ENCODE results near the gene IGBP1.

IGBP1 gene

DNA sequence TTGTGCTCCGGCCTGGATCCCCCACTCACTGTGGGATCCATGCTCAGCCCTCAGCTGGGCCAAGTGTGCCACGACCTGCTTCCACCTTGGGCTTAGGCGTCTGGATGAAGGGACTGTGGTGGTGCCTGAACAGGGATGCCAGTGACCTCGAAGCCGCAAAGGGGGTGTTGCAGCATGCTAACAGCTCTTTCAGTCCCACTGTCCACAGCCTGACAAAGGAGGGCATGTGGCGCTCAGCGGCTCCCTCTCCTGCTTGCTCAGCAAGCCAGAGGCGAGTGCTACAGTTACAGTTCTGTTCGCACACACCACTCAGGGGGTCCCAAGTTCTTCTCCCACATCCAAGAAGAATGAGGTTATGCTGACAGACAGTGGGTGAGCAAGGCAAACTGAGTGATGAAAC is 5.2 kb upstream of the IGBP1 start:
- Histone ChIP-seq H3K4me1 (ENCODE audit: insufficient read depth, low read length) (no peaks in the 10 kb centered on the region), H3K4me3 (ENCODE audit: low read length) (no peak overlapping the region), H3K36me3 (ENCODE audit: insufficient read depth, low read length) (no peaks in the 10 kb centered on the region), H3K27me3 (ENCODE audit: insufficient read depth, low read length) (no peaks in the 10 kb centered on the region), H3K9me3 (ENCODE audit: low read length) (no peaks in the 10 kb centered on the region), H2AFZ (ENCODE audit: low read depth, low read length) (no peak overlapping the region)

DNA sequence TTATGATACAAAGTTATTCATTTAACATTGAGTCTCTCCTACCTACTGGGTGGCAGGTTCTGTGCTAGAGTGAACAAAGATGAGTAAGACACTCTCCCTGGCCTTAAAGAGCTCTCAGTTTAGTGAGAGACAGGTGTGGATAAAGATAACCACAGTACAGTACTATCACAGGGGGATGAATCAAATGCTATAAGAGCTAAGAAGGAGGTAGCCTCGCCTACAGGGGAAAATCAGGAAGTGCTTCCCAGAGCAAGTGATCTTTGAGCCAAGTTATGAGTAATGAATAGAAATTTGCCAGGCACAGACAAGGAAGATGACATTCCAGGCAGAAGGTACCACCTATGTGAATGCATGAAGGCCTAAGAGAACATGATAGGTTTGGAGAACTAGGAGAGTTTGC is 3.4 kb upstream of the IGBP1 start:
- Histone ChIP-seq H2AFZ (ENCODE audit: low read depth, low read length) (no peak overlapping the region), H3K4me1 (ENCODE audit: insufficient read depth, low read length) (no peaks in the 10 kb centered on the region), H3K4me3 (ENCODE audit: low read length) (no peak overlapping the region), H3K9me3 (ENCODE audit: low read length) (no peaks in the 10 kb centered on the region), H3K27me3 (ENCODE audit: insufficient read depth, low read length) (no peaks in the 10 kb centered on the region), H3K36me3 (ENCODE audit: insufficient read depth, low read length) (peaks cover 2% of the 10 kb centered on the region)

GRCh38 chrX:70132224-70132623 is 1.0 kb upstream of the IGBP1 start:
- Histone ChIP-seq H3K36me3 (ENCODE audit: insufficient read depth, low read length) (peaks cover 6% of the 10 kb centered on the region), H3K27me3 (ENCODE audit: insufficient read depth, low read length) (no peaks in the 10 kb centered on the region), H3K9me3 (ENCODE audit: low read length) (no peaks in the 10 kb centered on the region), H3K4me3 (ENCODE audit: low read length) (peak overlapping the region; percentile 74), H3K4me1 (ENCODE audit: insufficient read depth, low read length) (no peaks in the 10 kb centered on the region), H2AFZ (ENCODE audit: low read depth, low read length) (no peak overlapping the region)

DNA sequence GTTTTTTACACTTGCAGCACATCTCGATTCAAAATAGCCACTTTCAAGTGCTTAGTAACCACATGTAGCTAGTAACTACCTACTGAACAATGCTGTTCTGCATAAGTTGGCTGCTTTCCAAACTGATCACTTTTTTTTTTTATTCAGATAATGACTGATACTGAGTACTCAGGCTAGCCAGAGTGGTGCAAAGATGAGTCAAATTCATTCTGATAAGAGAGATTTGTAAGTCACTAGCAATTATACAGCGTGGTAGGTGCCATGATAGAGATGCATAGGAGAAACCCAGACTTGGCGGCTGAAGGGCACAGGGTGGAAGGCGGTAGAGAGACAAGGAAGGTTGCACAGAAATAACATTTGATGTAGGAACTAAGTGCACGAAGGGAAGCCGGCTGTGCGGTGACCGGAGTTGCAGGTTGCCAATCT is 357 bp upstream of the IGBP1 start:
- Histone ChIP-seq H3K9me3 (ENCODE audit: low read length) (no peaks in the 10 kb centered on the region), H3K4me3 (ENCODE audit: low read length) (peak overlapping the region; percentile 74), H3K36me3 (ENCODE audit: insufficient read depth, low read length) (peaks cover 6% of the 10 kb centered on the region), H2AFZ (ENCODE audit: low read depth, low read length) (no peak overlapping the region), H3K4me1 (ENCODE audit: insufficient read depth, low read length) (no peaks in the 10 kb centered on the region), H3K27me3 (ENCODE audit: insufficient read depth, low read length) (no peaks in the 10 kb centered on the region)

- peaks cover 6% of the 10 kb centered on the region for H3K36me3 ChIP-seq (ENCODE audit: insufficient read depth, low read length)
- peak overlapping the region; percentile 74 for H3K4me3 ChIP-seq (ENCODE audit: low read length)
- no peaks in the 10 kb centered on the region for H3K9me3 ChIP-seq (ENCODE audit: low read length)
- H3K4me1 ChIP-seq (ENCODE audit: insufficient read depth, low read length), result no peaks in the 10 kb centered on the region
- no peak overlapping the region for H2AFZ ChIP-seq (ENCODE audit: low read depth, low read length)
- no peaks in the 10 kb centered on the region for H3K27me3 ChIP-seq (ENCODE audit: insufficient read depth, low read length)
These were observed 850 bp downstream of the IGBP1 start for GRCh38 chrX:70134116-70134477.

DNA sequence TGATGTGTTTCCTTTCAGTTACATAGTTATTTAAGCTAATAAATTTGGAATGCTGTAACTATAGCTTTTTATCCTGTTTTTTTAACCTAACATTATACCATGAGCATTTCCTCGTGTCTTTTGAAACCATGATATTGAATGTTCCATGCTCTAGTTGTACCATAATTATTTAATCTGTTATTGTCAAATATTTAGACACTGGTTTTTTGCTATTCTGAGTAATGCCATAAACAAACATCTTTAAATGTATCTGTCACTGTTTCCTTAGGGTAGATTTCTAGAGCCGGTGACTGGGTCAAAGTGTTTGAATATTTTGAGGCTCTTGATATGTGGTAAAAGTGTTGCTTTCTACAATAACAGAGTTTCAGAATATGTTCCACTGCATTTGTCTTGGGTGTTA is 5.4 kb downstream of the IGBP1 start:
- H3K9me3 ChIP-seq (ENCODE audit: low read length), result no peaks in the 10 kb centered on the region

GRCh38 chrX:70139736-70140135 is 6.5 kb downstream of the IGBP1 start:
- no peaks in the 10 kb centered on the region for H3K9me3 ChIP-seq (ENCODE audit: low read length)
- no peaks in the 10 kb centered on the region for H3K4me1 ChIP-seq (ENCODE audit: insufficient read depth, low read length)
- no peak overlapping the region for H2AFZ ChIP-seq (ENCODE audit: low read depth, low read length)
- H3K36me3 ChIP-seq (ENCODE audit: insufficient read depth, low read length), result peaks cover 6% of the 10 kb centered on the region
- H3K4me3 ChIP-seq (ENCODE audit: low read length), result no peak overlapping the region
- no peaks in the 10 kb centered on the region for H3K27me3 ChIP-seq (ENCODE audit: insufficient read depth, low read length)

More for the DNA sequence above, 5.4 kb downstream of the IGBP1 start:
- no peaks in the 10 kb centered on the region for H3K27me3 ChIP-seq (ENCODE audit: insufficient read depth, low read length)
- H3K4me1 ChIP-seq (ENCODE audit: insufficient read depth, low read length), result no peaks in the 10 kb centered on the region
- peaks cover 6% of the 10 kb centered on the region for H3K36me3 ChIP-seq (ENCODE audit: insufficient read depth, low read length)
- H2AFZ ChIP-seq (ENCODE audit: low read depth, low read length), result no peak overlapping the region
- H3K4me3 ChIP-seq (ENCODE audit: low read length), result no peak overlapping the region

DNA sequence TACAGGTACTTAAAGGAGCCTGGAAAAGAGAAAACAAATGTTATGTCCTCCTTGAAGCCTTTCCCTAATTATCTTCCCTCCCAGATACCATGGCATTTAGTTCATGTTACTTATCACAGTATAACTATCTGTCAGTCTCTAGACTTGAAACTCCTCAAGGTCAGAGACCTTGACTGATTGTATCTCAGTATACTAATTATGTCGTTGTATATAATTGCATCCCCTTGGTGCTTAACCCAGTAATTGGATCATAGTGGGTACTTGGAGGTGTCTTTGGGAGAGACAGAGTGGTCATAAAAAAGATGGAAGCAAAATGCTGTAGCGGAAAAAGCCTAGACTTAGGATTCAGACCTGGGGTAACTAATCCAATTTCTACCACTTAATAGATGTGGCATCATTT is 8.1 kb downstream of the IGBP1 start:
- H3K36me3 ChIP-seq (ENCODE audit: insufficient read depth, low read length), result no peaks in the 10 kb centered on the region
- H3K9me3 ChIP-seq (ENCODE audit: low read length), result no peaks in the 10 kb centered on the region
- no peaks in the 10 kb centered on the region for H3K4me1 ChIP-seq (ENCODE audit: insufficient read depth, low read length)
- no peak overlapping the region for H3K4me3 ChIP-seq (ENCODE audit: low read length)
- H2AFZ ChIP-seq (ENCODE audit: low read depth, low read length), result no peak overlapping the region
- H3K27me3 ChIP-seq (ENCODE audit: insufficient read depth, low read length), result no peaks in the 10 kb centered on the region

- H3K4me1 ChIP-seq (ENCODE audit: insufficient read depth, low read length), result peaks cover 10% of the 10 kb centered on the region
- no peak overlapping the region for H3K4me3 ChIP-seq (ENCODE audit: low read length)
- no peaks in the 10 kb centered on the region for H3K27me3 ChIP-seq (ENCODE audit: insufficient read depth, low read length)
- no peak overlapping the region for H2AFZ ChIP-seq (ENCODE audit: low read depth, low read length)
- H3K9me3 ChIP-seq (ENCODE audit: low read length), result no peaks in the 10 kb centered on the region
- H3K36me3 ChIP-seq (ENCODE audit: insufficient read depth, low read length), result peaks cover 4% of the 10 kb centered on the region
These were observed 33.6 kb downstream of the IGBP1 start for GRCh38 chrX:70166601-70167590.

GRCh38 chrX:70168238-70169188 is 35.3 kb downstream of the IGBP1 start:
- peaks cover 22% of the 10 kb centered on the region for H3K4me1 ChIP-seq (ENCODE audit: insufficient read depth, low read length)
- H3K4me3 ChIP-seq (ENCODE audit: low read length), result peak overlapping the region; percentile 41
- no peak overlapping the region for H2AFZ ChIP-seq (ENCODE audit: low read depth, low read length)
- peaks cover 4% of the 10 kb centered on the region for H3K36me3 ChIP-seq (ENCODE audit: insufficient read depth, low read length)
- H3K9me3 ChIP-seq (ENCODE audit: low read length), result no peaks in the 10 kb centered on the region
- no peaks in the 10 kb centered on the region for H3K27me3 ChIP-seq (ENCODE audit: insufficient read depth, low read length)

GRCh38 chrX:70169281-70169680 is 36.0 kb downstream of the IGBP1 start:
- H3K27me3 ChIP-seq (ENCODE audit: insufficient read depth, low read length), result no peaks in the 10 kb centered on the region
- peaks cover 4% of the 10 kb centered on the region for H3K36me3 ChIP-seq (ENCODE audit: insufficient read depth, low read length)
- no peak overlapping the region for H2AFZ ChIP-seq (ENCODE audit: low read depth, low read length)
- no peak overlapping the region for H3K4me3 ChIP-seq (ENCODE audit: low read length)
- peaks cover 26% of the 10 kb centered on the region for H3K4me1 ChIP-seq (ENCODE audit: insufficient read depth, low read length)
- H3K9me3 ChIP-seq (ENCODE audit: low read length), result no peaks in the 10 kb centered on the region

- H3K4me3 ChIP-seq (ENCODE audit: low read length), result no peak overlapping the region
- H3K27me3 ChIP-seq (ENCODE audit: insufficient read depth, low read length), result no peaks in the 10 kb centered on the region
- H3K36me3 ChIP-seq (ENCODE audit: insufficient read depth, low read length), result no peaks in the 10 kb centered on the region
- no peaks in the 10 kb centered on the region for H3K9me3 ChIP-seq (ENCODE audit: low read length)
- H3K4me1 ChIP-seq (ENCODE audit: insufficient read depth, low read length), result peaks cover 26% of the 10 kb centered on the region
- no peak overlapping the region for H2AFZ ChIP-seq (ENCODE audit: low read depth, low read length)
These were observed 38.4 kb downstream of the IGBP1 start for GRCh38 chrX:70171624-70172023.

DNA sequence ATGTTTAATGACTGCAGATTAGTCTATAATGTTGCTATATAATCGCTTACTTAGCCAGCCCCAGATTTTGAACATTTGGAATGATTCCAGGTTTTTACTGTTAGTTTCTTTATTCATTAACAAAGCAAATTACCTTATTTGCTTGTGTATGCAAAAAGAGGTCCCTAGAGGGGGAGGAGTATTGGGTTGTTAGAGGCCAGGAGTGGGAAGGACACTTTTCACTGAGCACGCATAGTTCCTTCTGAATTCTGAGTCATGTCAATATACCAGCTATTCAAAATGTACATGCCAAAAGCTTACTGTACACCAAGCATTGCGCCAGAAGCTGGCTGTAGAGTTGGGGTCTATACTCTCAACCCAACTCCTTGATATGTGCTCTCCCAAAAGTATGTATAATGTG is 39.0 kb downstream of the IGBP1 start:
- peaks cover 26% of the 10 kb centered on the region for H3K4me1 ChIP-seq (ENCODE audit: insufficient read depth, low read length)
- H3K36me3 ChIP-seq (ENCODE audit: insufficient read depth, low read length), result no peaks in the 10 kb centered on the region
- H3K9me3 ChIP-seq (ENCODE audit: low read length), result no peaks in the 10 kb centered on the region
- H3K27me3 ChIP-seq (ENCODE audit: insufficient read depth, low read length), result no peaks in the 10 kb centered on the region
- H2AFZ ChIP-seq (ENCODE audit: low read depth, low read length), result no peak overlapping the region
- H3K4me3 ChIP-seq (ENCODE audit: low read length), result no peak overlapping the region

Data from neuron (in vitro differentiated cells).